Measurements from ENCODE around the gene MREG.

DNA sequence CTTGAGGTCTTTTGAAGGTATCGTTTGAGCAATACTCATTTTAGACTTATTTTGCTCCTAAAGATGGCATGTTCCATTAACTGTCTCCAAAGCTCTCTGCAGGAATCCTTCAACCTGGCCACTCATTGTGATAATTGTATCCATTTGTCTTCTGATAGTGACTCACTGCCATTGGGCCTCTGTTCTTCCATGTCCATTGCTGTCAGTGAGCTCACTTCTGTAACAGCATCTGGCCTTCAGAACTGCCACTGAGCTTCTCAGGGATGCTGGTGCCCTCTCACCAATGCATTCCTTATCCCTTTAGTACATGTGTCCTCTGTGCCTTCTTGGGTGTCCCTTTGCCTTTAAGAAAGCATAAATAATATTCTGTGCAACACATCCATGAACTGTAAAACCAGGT is 71.6 kb downstream of the MREG start:
- TF ChIP-seq CTCF (IDR thresholded peaks at IDR 0.05; ENCODE audit: low read depth, low read length, missing input control) (no peak), RAD21 (IDR thresholded peaks at IDR 0.05) (no peak)
- TF ChIP-seq, protein P1, sequence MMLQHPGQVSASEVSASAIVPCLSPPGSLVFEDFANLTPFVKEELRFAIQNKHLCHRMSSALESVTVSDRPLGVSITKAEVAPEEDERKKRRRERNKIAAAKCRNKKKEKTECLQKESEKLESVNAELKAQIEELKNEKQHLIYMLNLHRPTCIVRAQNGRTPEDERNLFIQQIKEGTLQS (IDR thresholded peaks at IDR 0.05): no peak
- TF ChIP-seq, protein P2, sequence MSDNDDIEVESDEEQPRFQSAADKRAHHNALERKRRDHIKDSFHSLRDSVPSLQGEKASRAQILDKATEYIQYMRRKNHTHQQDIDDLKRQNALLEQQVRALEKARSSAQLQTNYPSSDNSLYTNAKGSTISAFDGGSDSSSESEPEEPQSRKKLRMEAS (IDR thresholded peaks at IDR 0.05): no peak

All from liver (tissue), 3 donors.